Head of caudate nucleus (tissue), 42 donors: ENCODE results near the gene EMC8.
A peak's percentile ranks its signal among the peaks of the same experiment; 100 is the strongest.
"Not testable (repeated sequence)": the region's sequence is repeated elsewhere in the genome, so short reads cannot be mapped to it uniquely, and the experiment has no call there.

Experiments used
- DNase-seq, 42 donors: peaks; one replicate each; pipeline versions ENCODE4 v3.0.0 to v3.0.0-alpha.2; 2020 to 2021; ENCODE audit warnings: mixed read lengths in 7 of 42
- intact Hi-C: fragments of 100-400 bp; cut with DNase I; formaldehyde crosslinking; loops from one replicate; pipeline ENCODE4 v1.15.0; 2022

Gene EMC8

DNA sequence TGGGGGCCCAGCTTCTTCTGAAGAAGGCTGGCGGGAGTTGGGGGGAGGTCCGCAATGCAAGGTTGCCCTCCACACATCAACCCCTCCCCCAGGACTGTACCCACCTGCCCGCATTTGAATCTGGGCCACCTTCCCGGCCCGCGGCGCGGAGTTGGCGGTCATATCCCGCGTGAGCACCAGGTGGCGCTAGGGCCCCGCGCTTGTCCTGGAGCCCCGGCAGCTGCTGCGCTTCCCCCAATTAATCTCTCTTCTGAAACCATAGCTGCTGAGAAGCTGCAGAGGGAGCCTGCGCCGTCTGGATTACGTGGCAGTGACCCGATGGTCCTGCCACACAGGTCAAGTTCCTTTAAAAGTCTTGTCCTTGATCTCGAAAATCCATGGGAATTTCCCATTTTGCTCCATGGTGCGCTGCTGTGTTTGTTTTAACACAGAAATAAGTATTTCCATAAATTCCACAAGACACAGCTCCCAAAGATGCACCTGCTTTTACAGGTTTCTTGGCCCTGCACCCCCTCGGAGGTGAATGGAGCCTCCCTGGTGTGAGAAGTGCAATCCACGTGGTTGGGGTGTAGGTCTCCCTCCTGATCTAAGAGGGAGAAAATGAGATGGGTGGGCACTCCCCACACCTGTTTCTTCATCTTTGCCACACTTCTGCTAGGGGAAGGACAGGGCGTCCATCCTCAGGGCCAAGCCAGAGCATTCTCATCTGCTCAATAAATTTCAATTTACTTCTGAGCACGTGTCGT is 22.2 kb upstream of the EMC8 start:
- peak; percentile 69 to 91 (median 83) for DNase-seq
- intact Hi-C loops, result loop anchor here (5.0 kb wide), 2 partner anchors 166 to 196 kb away; no protein-coding TSS in a partner anchor

GRCh38 chr16:85820604-85821372 is 21.4 kb upstream of the EMC8 start:
- peak in 3 of 42 donors; percentile 12 to 34 (median 17) for DNase-seq
- intact Hi-C loops, result loop anchor here (5.0 kb wide), 2 partner anchors 167 to 197 kb away; no protein-coding TSS in a partner anchor

DNA sequence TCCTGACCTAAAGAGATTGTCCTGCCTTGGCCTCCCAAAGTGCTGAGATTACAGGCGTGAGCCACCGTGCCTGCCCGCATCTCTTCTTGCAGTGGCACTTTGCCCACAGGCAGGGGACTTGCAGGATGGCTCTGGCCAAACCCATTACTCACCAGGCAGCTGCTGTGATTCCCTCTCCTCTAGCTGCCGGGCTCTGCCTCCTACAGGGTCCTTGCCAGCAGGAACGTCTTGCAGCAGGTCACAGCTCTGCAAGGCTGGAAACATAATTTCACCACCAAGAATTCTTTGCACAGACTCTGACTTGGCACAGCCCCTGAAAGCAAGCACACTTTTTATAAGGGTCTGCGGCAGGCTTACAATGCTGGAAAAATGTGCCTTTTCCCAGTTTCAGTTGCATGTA is 20.4 kb upstream of the EMC8 start:
- peak in 4 of 42 donors; percentile 14 to 55 (median 35) for DNase-seq
- intact Hi-C loops, result loop anchor here (5.0 to 10.0 kb wide), 3 partner anchors 168 to 705 kb away; no protein-coding TSS in a partner anchor

- DNase-seq, result peak; percentile 57 to 91 (median 81)
- intact Hi-C loops, result loop anchor here (10.0 kb wide), 1 partner anchor 706 kb away; no protein-coding TSS in a partner anchor
Observed at GRCh38 chr16:85819245-85819644, 19.9 kb upstream of the EMC8 start.

DNA sequence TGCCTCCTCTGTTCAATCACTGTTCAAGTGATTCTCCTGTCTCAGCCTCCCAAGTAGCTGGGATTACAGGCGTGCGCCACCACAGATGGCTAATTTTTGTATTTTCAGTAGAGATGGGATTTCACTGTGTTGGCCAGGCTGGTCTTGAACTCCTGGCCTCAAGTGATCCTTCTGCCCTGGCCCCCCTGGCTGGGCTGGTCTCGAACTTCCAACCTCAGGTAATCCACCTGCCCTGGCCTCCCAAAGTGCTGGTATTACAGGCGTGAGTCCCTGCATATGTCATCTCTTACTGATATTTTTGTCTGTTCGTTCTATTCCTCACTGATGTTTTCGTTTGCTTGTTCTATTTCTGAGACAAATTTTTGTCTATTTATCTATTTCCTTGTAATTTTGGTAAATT is 17.9 kb upstream of the EMC8 start:
- peak in 1 of 42 donors; percentile 9 for DNase-seq
- intact Hi-C loops, result loop anchor here (10.0 kb wide), 1 partner anchor 708 kb away; no protein-coding TSS in a partner anchor

DNA sequence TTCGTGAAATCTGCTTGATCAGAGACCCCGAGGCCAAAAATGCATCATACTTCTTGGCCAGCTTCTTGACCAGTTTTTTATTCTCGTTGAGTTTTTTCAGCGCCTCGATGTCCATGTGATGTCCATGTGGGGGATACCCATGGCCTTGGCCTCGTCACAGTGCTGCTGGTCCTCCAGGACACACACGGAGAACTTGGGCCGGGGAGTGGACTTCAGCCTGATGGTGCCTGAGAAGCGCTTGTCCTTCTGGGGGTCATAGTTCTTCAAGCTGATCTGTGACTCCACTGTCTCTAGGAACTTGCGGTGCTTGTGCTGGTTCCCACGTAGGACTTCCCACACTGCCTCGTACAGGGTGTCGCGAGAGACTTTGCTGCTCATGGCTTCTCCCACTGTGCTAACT is 16.8 kb upstream of the EMC8 start:
- intact Hi-C loops, result loop anchor here (10.0 kb wide), 1 partner anchor 709 kb away; no protein-coding TSS in a partner anchor
- peak in 1 of 42 donors; percentile 39 for DNase-seq

GRCh38 chr16:85812811-85813700 is 13.7 kb upstream of the EMC8 start:
- intact Hi-C loops, result loop anchor here (10.0 kb wide), 1 partner anchor 712 kb away; no protein-coding TSS in a partner anchor
- peak in 1 of 42 donors; percentile 42 for DNase-seq

DNA sequence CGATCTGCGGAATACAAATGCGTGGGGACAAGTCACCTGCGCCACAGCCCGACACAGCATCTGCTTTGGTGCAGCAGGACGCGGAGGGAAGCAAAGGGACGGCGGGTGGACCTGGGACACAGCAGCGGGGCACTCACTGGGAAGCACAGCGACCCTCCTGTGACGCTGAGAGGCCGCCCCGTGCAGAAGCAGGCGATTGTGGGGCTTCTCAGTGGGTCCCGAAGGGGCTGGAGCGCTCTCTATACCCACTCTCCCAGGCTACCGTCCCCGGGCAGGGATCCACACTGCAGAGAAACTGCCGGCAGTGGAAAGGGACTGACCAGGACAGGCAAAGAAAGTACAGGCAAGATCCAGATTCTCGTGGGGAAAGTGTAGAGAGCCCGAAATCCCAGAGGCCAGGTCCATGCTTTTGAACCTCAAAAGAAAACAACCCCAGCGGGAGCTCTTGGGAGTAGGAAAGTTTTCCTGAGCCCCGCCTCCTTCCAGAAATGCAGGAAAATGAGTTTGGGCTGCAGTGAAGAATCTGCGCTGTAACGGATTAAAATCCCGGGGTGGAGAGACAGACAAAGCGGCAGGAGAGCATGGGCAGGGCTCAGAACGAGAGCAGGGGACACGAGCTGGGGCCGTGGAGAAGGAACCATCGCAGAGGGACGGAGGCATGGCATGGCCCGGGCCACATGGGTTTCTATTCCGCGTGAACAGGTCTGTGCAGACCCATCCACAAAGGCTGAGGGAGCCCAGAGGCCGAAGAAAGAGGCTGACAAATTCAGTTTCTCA is 12.9 kb upstream of the EMC8 start:
- peak in 1 of 42 donors; percentile 39 for DNase-seq
- intact Hi-C loops, result loop anchor here (10.0 kb wide), 1 partner anchor 713 kb away; no protein-coding TSS in a partner anchor

GRCh38 chr16:85810742-85811115 is 11.4 kb upstream of the EMC8 start:
- DNase-seq, result no peak
- intact Hi-C loops, result loop anchor here (10.0 kb wide), 1 partner anchor 714 kb away; no protein-coding TSS in a partner anchor

GRCh38 chr16:85810097-85810741 is 10.9 kb upstream of the EMC8 start:
- DNase-seq, result peak in 1 of 42 donors; percentile 33
- intact Hi-C loops, result loop anchor here (10.0 kb wide), 1 partner anchor 715 kb away; no protein-coding TSS in a partner anchor

DNA sequence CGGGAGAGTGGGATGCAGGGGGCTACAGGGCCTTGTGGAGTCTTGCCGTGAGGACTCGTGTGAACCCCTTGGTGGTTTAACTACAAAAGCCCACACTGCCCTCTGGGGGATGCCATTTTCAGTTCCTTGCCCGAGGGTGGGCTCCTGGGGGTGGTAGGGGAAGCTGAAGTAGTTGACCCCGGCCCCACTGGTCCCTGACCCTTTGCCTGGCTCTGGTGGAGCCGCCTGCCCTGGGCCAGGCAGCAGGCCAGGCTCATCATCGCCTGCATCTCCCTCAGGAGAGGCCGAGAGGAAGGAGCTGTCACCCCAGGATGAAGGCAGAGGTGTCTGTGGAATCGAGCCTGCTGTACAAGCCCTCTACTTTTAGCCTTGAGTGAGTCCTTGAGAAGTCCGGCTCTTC is 10.3 kb upstream of the EMC8 start:
- DNase-seq, result peak in 1 of 42 donors; percentile 9
- intact Hi-C loops, result loop anchor here (10.0 kb wide), 1 partner anchor 715 kb away; no protein-coding TSS in a partner anchor

GRCh38 chr16:85808926-85809325 is 9.6 kb upstream of the EMC8 start:
- no peak for DNase-seq
- intact Hi-C loops, result no loop called here

GRCh38 chr16:85808104-85808503 is 8.8 kb upstream of the EMC8 start:
- intact Hi-C loops, result not testable (repeated sequence)
- DNase-seq, result peak in 1 of 42 donors; percentile 18

GRCh38 chr16:85807340-85807739 is 8.0 kb upstream of the EMC8 start:
- intact Hi-C loops, DNase-seq: not testable (repeated sequence)

- peak in 1 of 42 donors; percentile 13 for DNase-seq
- intact Hi-C loops, result no loop called here
Observed at GRCh38 chr16:85806539-85806938, 7.2 kb upstream of the EMC8 start.

DNA sequence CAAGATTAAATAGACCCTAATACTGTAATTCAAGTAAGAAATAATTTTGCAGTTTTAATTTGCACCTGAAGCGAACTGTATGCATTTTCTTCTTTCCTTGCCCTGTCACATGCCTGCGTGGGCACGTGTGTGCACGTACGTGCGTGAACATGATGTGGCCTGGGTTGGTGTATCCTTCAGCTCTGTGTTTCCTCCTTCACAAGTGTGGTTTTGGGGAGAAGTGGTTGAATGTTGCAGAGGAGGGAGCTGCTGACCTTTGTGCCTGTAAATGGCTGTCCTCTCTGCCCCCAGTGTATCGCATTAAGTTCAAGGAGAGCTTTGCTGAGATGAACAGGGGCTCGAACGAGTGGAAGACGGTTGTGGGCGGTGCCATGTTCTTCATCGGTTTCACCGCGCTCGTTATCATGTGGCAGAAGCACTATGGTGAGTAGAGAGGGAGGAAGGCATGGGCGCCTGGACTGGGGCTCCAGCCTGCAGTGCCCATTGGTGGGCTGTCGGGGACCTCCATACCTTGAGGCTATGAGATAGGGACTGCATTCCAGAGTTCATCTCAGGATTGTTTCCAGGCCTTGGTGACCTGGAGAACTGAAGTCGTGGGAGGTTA is 6.2 kb upstream of the EMC8 start:
- intact Hi-C loops, result no loop called here

DNA sequence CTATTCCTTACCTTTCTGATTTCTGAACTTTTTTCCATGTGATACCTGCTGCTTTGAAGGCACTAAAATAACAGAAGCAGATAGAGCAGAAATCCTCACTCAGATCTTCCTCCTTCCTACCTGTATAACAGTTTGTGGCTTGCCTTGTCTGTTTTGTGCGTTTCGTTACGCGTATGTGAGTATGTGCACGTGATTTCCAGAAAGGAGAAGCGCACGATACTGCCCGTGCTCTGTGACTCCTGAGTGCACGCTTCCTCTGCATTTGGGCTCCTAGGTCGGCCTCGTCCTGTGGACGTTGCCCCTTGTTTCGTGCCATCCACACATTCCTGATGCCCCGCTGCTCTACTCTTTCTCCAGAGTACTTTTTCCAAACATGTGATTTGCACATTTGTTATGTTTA is 4.2 kb upstream of the EMC8 start:
- peak in 1 of 42 donors; percentile 13 for DNase-seq
- intact Hi-C loops, result no loop called here

More for the DNA sequence above, 6.2 kb upstream of the EMC8 start:
- peak in 1 of 42 donors; percentile 13 for DNase-seq
